Gastrocnemius medialis (tissue), 4 donors: ENCODE measurements around the gene MACROD2. TPM values are rescaled to one million over a fixed set of nuclear protein-coding genes. Genes with fewer than 3 reads are reported as not detected.

ENCODE experiments used
- ATAC-seq, 2 donors: fragments of 150-250 bp; one replicate each; pipeline ENCODE4 v1.9.1; 2016
- DNase-seq, 2 donors: peaks; one replicate each; pipeline ENCODE4 v3.0.0-alpha.2; 2019
- H3K27ac ChIP-seq, 4 donors: fragments of 200-600 bp; sonication (generic); 1 replicate in 1 of 4; 2 replicates in 3 of 4; pipeline ENCODE4 v1.5.1; 2016 to 2018; ENCODE audit warnings: mild to moderate bottlenecking in 2 of 4, moderate library complexity in 1 of 4
- H3K27me3 ChIP-seq, 3 donors: fragments of 200-600 bp; sonication (generic) in 2 of 3; 1 replicate in 1 of 3; 2 replicates in 2 of 3; pipeline versions ENCODE4 v1.5.1 to v1.6.0; 2016 to 2019; ENCODE audit warnings: mild to moderate bottlenecking in 1 of 3, moderate library complexity in 1 of 3
- H3K36me3 ChIP-seq, 2 donors: fragments of 200-600 bp; sonication (generic) in 1 of 2; one replicate each; pipeline ENCODE4 v1.5.1; 2017 to 2018
- H3K4me1 ChIP-seq, 2 donors: fragments of 200-600 bp; sonication (generic) in 1 of 2; one replicate each; pipeline ENCODE4 v1.5.1; 2016 to 2017; ENCODE audit warnings: mild to moderate bottlenecking in 2 of 2
- H3K4me3 ChIP-seq, 4 donors: fragments of 200-600 bp; sonication (generic) in 3 of 4; 1 replicate in 1 of 4; 2 replicates in 3 of 4; pipeline ENCODE4 v1.5.1; 2016 to 2019; ENCODE audit warnings: mild to moderate bottlenecking in 2 of 4
- H3K9me3 ChIP-seq, 3 donors: fragments of 200-600 bp; sonication (generic) in 2 of 3; 1 replicate in 1 of 3; 2 replicates in 2 of 3; pipeline ENCODE4 v1.5.1; 2016 to 2019
- POLR2A ChIP-seq, 2 donors: fragments of 450-650 bp; IDR thresholded peaks; one replicate each; pipeline ENCODE4 v1.6.1; 2017; ENCODE audit warnings: antibody characterized with exemption in 2 of 2, mild to moderate bottlenecking in 2 of 2, moderate library complexity in 2 of 2
- in situ Hi-C, 4 donors: fragments of 200-750 bp; cut with MboI; loops; one replicate each; pipeline versions ENCODE4 v1.15.0 to v1.8.0; 2017; ENCODE audit warnings: low sequenced_read_pairs in 4 of 4
- intact Hi-C: fragments of 100-400 bp; cut with DNase I; formaldehyde crosslinking; loops from one replicate; pipeline ENCODE4 v1.15.1; 2023; ENCODE audit warnings: low total_unique reads
- total RNA-seq, 4 donors: library from RNA; depleted of rRNA; stranded (reverse); fragments of >200 nt; gene quantifications; one replicate each; pipeline versions ENCODE4 v1.1.0 to v1.2.3, GENCODE V29; 2016
- TF ChIP-seq, protein P1 (sequence below), 5 experiments: fragments of 450-650 bp in 3 of 5; fragments of 200-600 bp in 2 of 5; sonication (generic) in 2 of 5; IDR thresholded peaks in 4 of 5; conservative IDR thresholded peaks in 1 of 5; 1 replicate in 4 of 5; 2 replicates in 1 of 5; pipeline ENCODE4 v1.5.1; 2016 to 2019; ENCODE audit warnings: antibody characterized with exemption in 5 of 5, mild to moderate bottlenecking in 3 of 5, moderate library complexity in 3 of 5

Gene MACROD2
- total RNA-seq, 4 donors from 2014 or later, result 1.8 to 10.2 (median 3.6) TPM

DNA sequence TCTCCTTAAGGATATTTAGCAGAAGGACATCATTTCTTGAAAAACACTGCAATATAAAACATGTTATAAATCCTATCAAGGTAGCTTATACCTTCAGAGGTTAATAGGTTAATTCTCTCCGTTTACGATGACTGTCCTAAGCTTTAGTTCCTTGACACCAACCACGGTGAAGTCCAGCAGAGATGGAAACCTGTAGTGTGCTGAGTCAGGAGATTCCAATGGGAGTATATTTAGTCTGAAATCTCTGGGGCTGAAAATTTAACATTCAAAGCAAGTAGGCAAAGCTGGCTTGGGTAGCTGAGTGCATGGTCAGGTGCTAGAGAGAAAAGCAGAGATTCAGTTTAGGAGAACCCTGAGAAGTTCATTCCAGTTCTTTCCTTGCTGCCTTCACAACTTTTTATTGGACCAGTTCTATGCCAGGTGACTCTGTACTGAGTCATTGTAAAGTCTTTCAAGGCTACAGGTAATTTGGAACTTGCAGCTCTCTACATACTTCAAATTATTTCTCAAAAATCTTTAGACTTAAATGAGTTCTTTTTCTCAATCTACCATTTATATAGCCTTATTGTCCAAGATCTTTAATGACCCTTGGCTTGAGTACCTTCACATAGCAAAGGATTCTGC, 1351.5 kb downstream of the MACROD2 start:
- Histone ChIP-seq H3K27ac (no peak overlapping the region), H3K27me3 (no peaks in the 10 kb centered on the region), H3K36me3 (no peaks in the 10 kb centered on the region), H3K9me3 (no peaks in the 10 kb centered on the region), H3K4me3 (no peak overlapping the region), H3K4me1 (no peaks in the 10 kb centered on the region)
- DNase-seq (no peak), ATAC-seq (no peak)
- intact Hi-C loops (no loop called here), in situ Hi-C loops (no loop called here)
- TF ChIP-seq, protein P1, sequence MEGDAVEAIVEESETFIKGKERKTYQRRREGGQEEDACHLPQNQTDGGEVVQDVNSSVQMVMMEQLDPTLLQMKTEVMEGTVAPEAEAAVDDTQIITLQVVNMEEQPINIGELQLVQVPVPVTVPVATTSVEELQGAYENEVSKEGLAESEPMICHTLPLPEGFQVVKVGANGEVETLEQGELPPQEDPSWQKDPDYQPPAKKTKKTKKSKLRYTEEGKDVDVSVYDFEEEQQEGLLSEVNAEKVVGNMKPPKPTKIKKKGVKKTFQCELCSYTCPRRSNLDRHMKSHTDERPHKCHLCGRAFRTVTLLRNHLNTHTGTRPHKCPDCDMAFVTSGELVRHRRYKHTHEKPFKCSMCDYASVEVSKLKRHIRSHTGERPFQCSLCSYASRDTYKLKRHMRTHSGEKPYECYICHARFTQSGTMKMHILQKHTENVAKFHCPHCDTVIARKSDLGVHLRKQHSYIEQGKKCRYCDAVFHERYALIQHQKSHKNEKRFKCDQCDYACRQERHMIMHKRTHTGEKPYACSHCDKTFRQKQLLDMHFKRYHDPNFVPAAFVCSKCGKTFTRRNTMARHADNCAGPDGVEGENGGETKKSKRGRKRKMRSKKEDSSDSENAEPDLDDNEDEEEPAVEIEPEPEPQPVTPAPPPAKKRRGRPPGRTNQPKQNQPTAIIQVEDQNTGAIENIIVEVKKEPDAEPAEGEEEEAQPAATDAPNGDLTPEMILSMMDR (IDR thresholded peaks at IDR 0.05 in 4 of 5, conservative IDR thresholded peaks at IDR 0.05 in 1 of 5), result no peak
- no peak for TF ChIP-seq POLR2A (IDR thresholded peaks at IDR 0.05)

DNA sequence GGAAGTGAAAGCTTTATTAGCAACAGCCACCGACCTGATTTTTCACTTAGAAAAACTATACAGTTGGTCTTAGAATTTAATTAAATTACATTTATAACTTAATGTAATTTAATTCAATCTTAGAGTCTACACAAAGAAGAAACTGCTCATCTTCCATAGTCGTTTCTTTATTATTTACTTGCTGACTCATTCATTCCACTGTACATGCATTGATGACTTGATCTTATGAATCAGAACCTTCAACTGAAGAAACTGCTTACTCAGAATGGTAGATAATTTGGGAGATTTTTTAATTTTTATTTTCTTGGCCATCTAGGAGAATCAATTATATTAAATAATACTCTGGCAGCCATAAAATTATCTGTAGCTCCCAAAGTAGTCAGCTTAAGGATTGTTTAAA, 1363.7 kb downstream of the MACROD2 start:
- TF ChIP-seq, protein P1 (IDR thresholded peaks at IDR 0.05 in 4 of 5, conservative IDR thresholded peaks at IDR 0.05 in 1 of 5), result no peak
- no peak for TF ChIP-seq POLR2A (IDR thresholded peaks at IDR 0.05)
- DNase-seq, result no peak
- no peaks in the 10 kb centered on the region for H3K36me3 ChIP-seq
- no peaks in the 10 kb centered on the region for H3K9me3 ChIP-seq
- no peak overlapping the region for H3K4me3 ChIP-seq
- H3K4me1 ChIP-seq, result no peaks in the 10 kb centered on the region
- in situ Hi-C loops (no loop called here), intact Hi-C loops (no loop called here)
- H3K27me3 ChIP-seq, result no peaks in the 10 kb centered on the region
- H3K27ac ChIP-seq, result no peak overlapping the region
- no peak for ATAC-seq

DNA sequence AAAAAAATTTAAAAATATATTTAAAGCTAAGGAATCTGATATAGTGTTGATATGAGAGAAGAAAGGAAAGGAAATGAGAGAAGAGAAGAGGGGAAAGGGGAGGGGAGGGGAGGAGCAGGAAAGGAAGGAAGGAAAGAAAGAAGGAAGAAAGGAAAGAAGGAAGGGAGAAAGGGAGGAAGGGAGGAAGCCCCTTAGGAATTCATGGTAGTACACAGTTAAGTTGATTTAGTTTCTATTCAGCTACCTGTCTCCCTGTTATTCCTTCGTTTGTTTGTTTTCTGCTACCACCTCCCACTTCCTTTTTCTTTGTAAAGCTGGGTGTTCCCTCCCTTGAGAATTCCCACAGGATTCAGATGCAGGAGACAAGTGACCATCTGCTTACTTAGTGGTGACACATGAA, 1367.5 kb downstream of the MACROD2 start:
- in situ Hi-C loops (no loop called here), intact Hi-C loops (no loop called here)
- Histone ChIP-seq H3K9me3 (no peaks in the 10 kb centered on the region), H3K4me3 (no peak overlapping the region), H3K4me1 (no peaks in the 10 kb centered on the region), H3K36me3 (no peaks in the 10 kb centered on the region), H3K27ac (no peak overlapping the region), H3K27me3 (no peaks in the 10 kb centered on the region)
- DNase-seq, result no peak
- TF ChIP-seq POLR2A (IDR thresholded peaks at IDR 0.05), result no peak
- TF ChIP-seq, protein P1 (IDR thresholded peaks at IDR 0.05 in 4 of 5, conservative IDR thresholded peaks at IDR 0.05 in 1 of 5), result no peak
- no peak for ATAC-seq

DNA sequence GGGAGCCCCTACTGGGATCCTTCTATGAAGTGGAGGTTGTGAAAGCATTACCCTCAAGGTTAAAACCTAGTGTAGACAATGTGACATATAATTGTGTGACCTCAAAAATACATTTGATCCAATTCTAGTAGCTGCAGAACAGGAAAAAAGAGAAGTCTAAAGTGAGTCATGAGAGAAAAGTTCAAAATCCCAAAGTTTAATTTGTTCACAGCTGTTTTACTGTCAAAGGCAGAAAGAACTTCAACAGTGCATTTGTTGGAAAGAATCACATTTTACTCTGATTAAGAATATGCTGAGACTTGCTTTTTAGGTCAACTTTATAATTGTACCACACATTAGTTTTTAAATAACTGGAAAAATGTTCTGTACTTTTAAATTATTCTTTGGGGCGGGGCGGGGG, 1369.5 kb downstream of the MACROD2 start:
- Histone ChIP-seq H3K4me1 (no peaks in the 10 kb centered on the region), H3K9me3 (no peaks in the 10 kb centered on the region), H3K36me3 (no peaks in the 10 kb centered on the region), H3K27ac (no peak overlapping the region), H3K27me3 (no peaks in the 10 kb centered on the region), H3K4me3 (no peak overlapping the region)
- in situ Hi-C loops (no loop called here), intact Hi-C loops (no loop called here)
- no peak for DNase-seq
- TF ChIP-seq POLR2A (IDR thresholded peaks at IDR 0.05), result no peak
- TF ChIP-seq, protein P1 (IDR thresholded peaks at IDR 0.05 in 4 of 5, conservative IDR thresholded peaks at IDR 0.05 in 1 of 5), result no peak
- no peak for ATAC-seq

DNA sequence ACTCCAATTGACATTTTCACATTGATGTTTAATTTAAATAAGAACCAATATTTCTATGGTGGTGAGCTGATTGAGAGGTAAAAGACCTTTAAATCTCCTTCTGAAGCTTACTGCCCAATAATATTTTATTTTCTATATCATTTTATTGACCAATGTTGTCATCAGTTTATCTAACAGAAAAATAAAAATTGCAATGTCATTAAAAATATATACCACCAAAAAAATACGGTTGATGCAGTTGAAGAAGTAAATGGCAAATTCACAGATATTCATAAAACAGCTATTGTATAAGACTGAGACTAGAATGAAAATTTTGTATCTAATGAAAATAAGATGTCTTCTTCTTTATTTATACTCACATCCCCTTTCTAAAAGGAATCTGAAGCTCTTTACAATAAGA, 1375.1 kb downstream of the MACROD2 start:
- Histone ChIP-seq H3K9me3 (no peaks in the 10 kb centered on the region), H3K4me3 (no peak overlapping the region), H3K4me1 (no peaks in the 10 kb centered on the region), H3K27ac (no peak overlapping the region), H3K36me3 (no peaks in the 10 kb centered on the region), H3K27me3 (no peaks in the 10 kb centered on the region)
- intact Hi-C loops, result no loop called here
- ATAC-seq, result no peak
- in situ Hi-C loops, result no loop called here
- no peak for DNase-seq
- no peak for TF ChIP-seq POLR2A (IDR thresholded peaks at IDR 0.05)
- TF ChIP-seq, protein P1 (IDR thresholded peaks at IDR 0.05 in 4 of 5, conservative IDR thresholded peaks at IDR 0.05 in 1 of 5), result no peak
